Fibroblast of skin of left quadriceps (primary cell): ENCODE data around the gene PRDX2.

Experiments
- DNase-seq, 2 experiments: peaks; one replicate each; pipeline ENCODE4 v3.0.0-alpha.2; 2013; ENCODE audit warnings: low read depth in 2 of 2

Gene PRDX2

DNA sequence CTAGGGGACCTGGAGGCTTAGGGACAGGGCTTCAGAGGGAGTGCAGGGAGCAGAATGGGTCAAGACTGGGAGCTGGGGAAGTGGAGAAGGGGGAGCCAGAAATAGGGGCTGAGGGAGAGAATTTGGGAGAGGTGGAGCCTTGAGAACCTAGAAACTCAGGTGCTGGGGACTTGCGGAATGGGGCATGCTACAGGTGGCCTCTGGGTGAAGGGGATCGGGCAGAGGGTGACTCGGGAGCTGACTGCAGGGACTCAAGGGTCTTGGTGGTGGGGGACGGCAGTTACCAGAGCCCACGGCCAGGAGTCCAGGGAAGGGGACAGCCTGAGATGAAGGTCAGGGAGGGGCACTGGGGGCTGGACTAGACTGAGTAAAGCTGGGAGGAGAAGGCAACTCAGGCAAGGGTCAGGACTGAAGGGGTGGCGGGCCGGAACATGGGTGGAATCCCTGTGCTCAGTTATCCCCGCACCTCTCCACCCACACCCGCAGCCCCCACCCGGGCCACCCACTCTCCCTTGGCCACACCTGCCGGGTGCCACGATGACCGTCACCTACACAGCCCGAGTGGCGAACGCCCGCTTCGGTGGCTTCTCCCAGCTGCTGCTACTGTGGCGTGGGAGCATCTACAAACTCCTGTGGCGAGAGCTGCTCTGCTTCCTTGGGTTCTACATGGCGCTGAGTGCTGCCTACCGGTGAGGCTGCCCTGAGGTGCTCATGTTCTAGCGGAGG lies 49.4 kb downstream of the PRDX2 start:
- DNase-seq: no peak

DNA sequence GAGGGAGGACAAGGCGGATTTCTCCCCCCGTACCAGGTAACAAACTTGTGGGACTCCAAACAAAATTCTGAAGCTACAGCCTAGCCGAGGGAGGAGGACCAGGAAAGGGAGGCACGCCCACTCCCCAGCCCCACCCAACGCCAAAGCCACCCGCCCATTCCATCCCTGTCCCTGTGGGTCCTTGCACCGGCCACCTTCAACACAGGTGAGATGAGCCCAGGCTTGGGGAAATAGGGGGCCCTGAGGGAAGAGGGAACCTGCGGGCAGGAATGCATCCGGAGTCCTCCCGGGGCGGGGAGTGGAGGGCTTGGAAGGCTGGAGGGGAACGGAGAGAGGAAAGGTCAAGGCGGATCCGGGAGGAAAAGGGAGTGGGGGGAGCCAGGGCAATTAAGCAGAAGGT lies 50.0 kb downstream of the PRDX2 start, which contains the start of gene BEST2:
TSS of gene BEST2 (plus strand) at position 157 of the 400 bp plus-strand sequence. CDS start 802 bp downstream, outside the sequence.
- DNase-seq: no peak

DNA sequence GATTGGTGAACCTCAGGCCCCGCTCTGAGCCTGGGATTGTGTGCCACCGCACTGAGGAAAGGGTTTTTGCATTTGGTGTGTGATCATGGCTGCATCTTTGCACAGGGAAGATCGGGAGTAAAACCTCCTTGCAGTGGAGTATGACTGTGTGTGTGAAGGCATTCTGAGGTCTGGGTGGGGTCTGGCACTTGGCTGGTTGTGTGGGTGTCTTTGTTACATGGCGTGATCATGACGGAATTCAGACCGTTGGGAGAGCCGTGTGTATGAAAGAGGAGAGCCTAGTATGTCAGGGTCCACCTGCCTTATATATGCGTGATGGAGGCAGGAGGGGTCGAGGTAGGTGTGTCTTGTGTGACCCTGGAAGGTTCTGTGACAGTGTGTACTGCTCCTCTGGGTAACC lies 50.7 kb downstream of the PRDX2 start:
- no peak for DNase-seq

DNA sequence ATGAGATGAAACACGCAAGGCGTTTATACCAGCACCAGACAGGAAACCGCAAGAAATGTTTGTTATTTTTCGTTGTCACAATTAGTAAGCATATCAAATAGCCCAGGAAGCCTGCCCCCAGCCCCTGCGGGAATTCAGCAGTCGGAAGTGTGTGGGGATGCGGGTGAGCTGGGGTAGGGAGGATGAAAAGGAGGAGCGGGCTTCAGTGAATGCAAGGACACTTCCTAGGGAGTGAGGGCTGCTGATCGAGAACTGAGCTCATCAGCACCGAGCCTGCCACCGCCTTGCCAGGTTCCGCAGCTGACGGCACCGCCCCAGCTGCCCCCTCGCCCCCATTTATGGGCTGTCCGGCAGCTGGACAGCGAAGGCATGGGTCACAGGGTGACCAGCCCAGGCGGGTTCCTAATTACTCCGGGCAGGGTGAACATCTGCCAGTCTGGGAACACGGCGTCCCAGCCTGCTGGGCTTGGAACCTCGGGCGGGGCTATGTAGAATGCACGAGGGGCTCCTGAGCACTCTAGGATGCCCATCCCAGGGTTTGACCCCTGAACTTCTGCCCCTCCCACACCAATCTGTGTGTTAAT lies 51.6 kb downstream of the PRDX2 start:
- no peak for DNase-seq

DNA sequence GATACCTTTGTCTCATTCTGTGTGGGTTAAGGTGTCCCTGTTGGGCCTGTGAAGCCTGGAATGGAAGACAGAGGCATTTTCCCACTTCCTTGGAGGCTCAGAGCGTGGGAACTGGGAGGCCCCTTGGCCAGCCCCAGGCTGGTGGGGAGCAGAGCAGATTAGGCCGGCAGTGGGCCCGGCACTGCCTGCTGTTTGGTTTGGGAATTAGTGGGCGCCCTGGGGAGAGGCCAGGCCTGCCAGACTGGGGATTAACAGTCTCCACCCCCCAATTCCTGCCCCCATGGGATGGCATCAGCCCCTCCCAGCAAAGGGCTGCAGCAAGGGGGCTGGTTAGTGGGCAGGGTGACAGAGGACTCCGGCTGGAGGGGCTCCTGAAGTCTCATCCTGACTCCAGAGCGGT lies 53.1 kb downstream of the PRDX2 start:
- no peak for DNase-seq
